Sigmoid colon (tissue), 4 donors: ENCODE data around the gene MACROD2.

Experiments
- EP300 ChIP-seq, 4 donors: sonication (generic); formaldehyde crosslinking; IDR thresholded peaks; one replicate each; pipeline ENCODE4 v1.6.1; 2017; ENCODE audit warnings: antibody characterized with exemption in 4 of 4
- TF ChIP-seq, protein P1 (sequence below), 4 experiments: fragments of 450-650 bp in 3 of 4; fragments of 200-600 bp in 1 of 4; IDR thresholded peaks; one replicate each; pipeline ENCODE4 v1.5.1; 2016 to 2019; ENCODE audit warnings: antibody characterized with exemption in 4 of 4, mild to moderate bottlenecking in 3 of 4, moderate library complexity in 2 of 4

DNA sequence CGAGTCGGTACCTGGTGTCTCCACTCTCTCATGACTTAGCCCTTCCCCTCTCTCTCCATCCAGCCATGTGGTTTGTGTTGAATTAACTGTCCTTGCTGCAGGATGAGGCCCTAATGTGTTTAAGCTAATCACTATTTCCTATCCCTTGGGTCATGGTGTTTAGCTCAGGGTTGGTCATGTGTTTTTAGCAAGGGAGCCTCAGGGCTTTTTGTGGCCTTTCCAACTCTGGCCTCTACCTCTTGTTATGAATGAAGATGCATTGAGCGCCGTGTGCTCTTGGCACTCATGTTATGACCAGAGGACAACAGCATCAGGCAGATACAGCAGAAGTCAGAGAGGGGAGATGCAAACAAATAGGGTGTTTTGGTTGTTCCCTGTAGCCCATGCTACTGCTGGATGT, 1016.3 kb downstream of the MACROD2 start:
- TF ChIP-seq EP300 (IDR thresholded peaks at IDR 0.05): no peak
- TF ChIP-seq, protein P1, sequence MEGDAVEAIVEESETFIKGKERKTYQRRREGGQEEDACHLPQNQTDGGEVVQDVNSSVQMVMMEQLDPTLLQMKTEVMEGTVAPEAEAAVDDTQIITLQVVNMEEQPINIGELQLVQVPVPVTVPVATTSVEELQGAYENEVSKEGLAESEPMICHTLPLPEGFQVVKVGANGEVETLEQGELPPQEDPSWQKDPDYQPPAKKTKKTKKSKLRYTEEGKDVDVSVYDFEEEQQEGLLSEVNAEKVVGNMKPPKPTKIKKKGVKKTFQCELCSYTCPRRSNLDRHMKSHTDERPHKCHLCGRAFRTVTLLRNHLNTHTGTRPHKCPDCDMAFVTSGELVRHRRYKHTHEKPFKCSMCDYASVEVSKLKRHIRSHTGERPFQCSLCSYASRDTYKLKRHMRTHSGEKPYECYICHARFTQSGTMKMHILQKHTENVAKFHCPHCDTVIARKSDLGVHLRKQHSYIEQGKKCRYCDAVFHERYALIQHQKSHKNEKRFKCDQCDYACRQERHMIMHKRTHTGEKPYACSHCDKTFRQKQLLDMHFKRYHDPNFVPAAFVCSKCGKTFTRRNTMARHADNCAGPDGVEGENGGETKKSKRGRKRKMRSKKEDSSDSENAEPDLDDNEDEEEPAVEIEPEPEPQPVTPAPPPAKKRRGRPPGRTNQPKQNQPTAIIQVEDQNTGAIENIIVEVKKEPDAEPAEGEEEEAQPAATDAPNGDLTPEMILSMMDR (IDR thresholded peaks at IDR 0.05): no peak
